HepG2 (cell line): ENCODE results near the gene DPP6. TPM values are rescaled to one million over a fixed set of nuclear protein-coding genes. Genes with fewer than 3 reads are reported as not detected.

Source experiments
- ATAC-seq: fragments of 200-7000 bp; cut with Tn5 transposase; 3 replicates; pipeline ENCODE4 v1.9.1; 2020; ENCODE audit warnings: mild to moderate bottlenecking, moderate library complexity
- BruUV-seq: library from RNA; stranded (reverse); fragments of 400-500 nt; replicated peaks from 2 replicates; lab custom pipeline; 2021; lab: Mats Ljungman, UMichigan
- CTCF ChIA-PET: fragments of 300-600 bp; formaldehyde crosslinking; extraction: SDS; loops from one replicate; lab custom pipeline; 2021; ENCODE audit warnings: low total read pairs, inconsistent platforms, low intra/inter-chr PET ratio; lab: Yijun Ruan, JAX
- POLR2A ChIA-PET: fragments of 350-600 bp; sonication (Branson Sonifier 250); formaldehyde crosslinking; loops from one replicate; lab custom pipeline; 2020; ENCODE audit warnings: antibody characterized with exemption, inconsistent platforms; lab: Yijun Ruan, JAX
- DNase-seq: peaks from one replicate; pipeline ENCODE4 v3.0.0-alpha.2; 2015; ENCODE audit warnings: low spot score
- FAIRE-seq: peaks from 3 replicates; lab custom pipeline; 2011; peaks lifted over from hg19 to GRCh38; lab: Jason Lieb, UNC
- H2AFZ ChIP-seq: one replicate; pipeline ENCODE4 v1.6.1; 2011; ENCODE audit warnings: low read length, inconsistent platforms
- H3K27ac ChIP-seq: fragments of 300-600 bp; 3 replicates; pipeline ENCODE4 v1.8.0; 2011; ENCODE audit warnings: mixed run types, mild to moderate bottlenecking, mixed read lengths, low read length, inconsistent platforms; ENCODE audit not compliant: insufficient read depth; ENCODE audit errors: extremely low read length
- H3K27me3 ChIP-seq, 2 experiments: fragments of 200-600 bp in 1 of 2; 2 replicates in 1 of 2; 3 replicates in 1 of 2; pipeline versions ENCODE4 v1.6.0 to v1.8.0; 2011; ENCODE audit warnings: low read length in 2 of 2, mild to moderate bottlenecking in 2 of 2, moderate library complexity in 2 of 2, inconsistent platforms in 1 of 2; ENCODE audit not compliant: insufficient read depth in 2 of 2, control insufficient read depth in 1 of 2
- H3K36me3 ChIP-seq, 2 experiments: fragments of 200-600 bp in 1 of 2; replicated peaks in 1 of 2; 2 replicates in 1 of 2; 3 replicates in 1 of 2; pipeline versions ENCODE4 v1.5.1 to v1.8.0; 2011; ENCODE audit warnings: low read length in 2 of 2, inconsistent platforms in 1 of 2; ENCODE audit not compliant: insufficient read depth in 2 of 2, control insufficient read depth in 1 of 2
- H3K4me1 ChIP-seq: 2 replicates; pipeline ENCODE4 v1.5.1; 2012; ENCODE audit warnings: low read length, inconsistent platforms; ENCODE audit not compliant: insufficient read depth
- H3K4me2 ChIP-seq: 2 replicates; pipeline ENCODE4 v1.6.0; 2011; ENCODE audit warnings: low read depth, low read length, inconsistent platforms
- H3K4me3 ChIP-seq, 3 experiments: fragments of 200-600 bp in 1 of 3; sonication (generic), shearing (Covaris generic) in 1 of 3; replicated peaks in 1 of 3; 2 replicates each; pipeline ENCODE4 v1.5.1; 2011 to 2016; ENCODE audit warnings: low read length in 3 of 3, inconsistent platforms in 2 of 3, low read depth in 2 of 3, mild to moderate bottlenecking in 2 of 3, control low read depth in 1 of 3, mixed read lengths in 1 of 3; ENCODE audit not compliant: insufficient read depth in 1 of 3
- H3K79me2 ChIP-seq: one replicate; pipeline ENCODE4 v1.6.1; 2011; ENCODE audit warnings: low read length, inconsistent platforms; ENCODE audit not compliant: insufficient read depth
- H3K9ac ChIP-seq: 2 replicates; pipeline ENCODE4 v1.6.0; 2011; ENCODE audit warnings: mild to moderate bottlenecking, low read depth, low read length, inconsistent platforms; ENCODE audit not compliant: insufficient read depth
- H3K9me3 ChIP-seq: 2 replicates; pipeline ENCODE4 v1.5.1; 2012; ENCODE audit warnings: mild to moderate bottlenecking, low read length
- H4K20me1 ChIP-seq: 2 replicates; pipeline ENCODE4 v1.6.0; 2011; ENCODE audit warnings: inconsistent platforms, mild to moderate bottlenecking, low read length, moderate library complexity; ENCODE audit not compliant: insufficient read depth
- ARNT ChIP-seq: fragments of 450-650 bp; IDR thresholded peaks from 2 replicates; pipeline ENCODE4 v1.6.1; 2017
- CC2D1A ChIP-seq: sonication (generic); formaldehyde crosslinking; IDR thresholded peaks from 2 replicates; pipeline ENCODE4 v1.8.1; 2023; ENCODE audit warnings: mild to moderate bottlenecking, missing genetic modification reagents
- HNRNPLL ChIP-seq: fragments of 200-400 bp; formaldehyde crosslinking; IDR thresholded peaks from 2 replicates; pipeline ENCODE4 v1.6.1; 2017; ENCODE audit warnings: mild to moderate bottlenecking, low read depth, low read length; ENCODE audit not compliant: poor library complexity, severe bottlenecking
- HOXA5 ChIP-seq: sonication (generic); formaldehyde crosslinking; IDR thresholded peaks from 2 replicates; pipeline ENCODE4 v1.4.0; 2020; ENCODE audit warnings: missing genetic modification reagents
- MED13 ChIP-seq: sonication (generic); formaldehyde crosslinking; IDR thresholded peaks from 2 replicates; pipeline ENCODE4 v1.5.0; 2020; ENCODE audit warnings: missing genetic modification reagents
- POLR2AphosphoS2 ChIP-seq: IDR thresholded peaks from 2 replicates; pipeline ENCODE4 v1.6.1; 2011; ENCODE audit warnings: low read depth, low read length, improper control_type of control experiment
- RARA ChIP-seq: IDR thresholded peaks from 2 replicates; pipeline ENCODE4 v1.6.1; 2016; ENCODE audit warnings: missing genetic modification reagents, missing compliant biosample characterization
- RBM39 ChIP-seq: fragments of 200-400 bp; formaldehyde crosslinking; IDR thresholded peaks from one replicate; pipeline ENCODE4 v1.6.1; 2018; ENCODE audit warnings: antibody characterized with exemption, mild to moderate bottlenecking, low read depth, low read length; ENCODE audit not compliant: poor library complexity, severe bottlenecking
- ZMYM4 ChIP-seq: sonication (generic); formaldehyde crosslinking; IDR thresholded peaks from 2 replicates; pipeline ENCODE4 v1.8.1; 2023; ENCODE audit warnings: mild to moderate bottlenecking, missing genetic modification reagents
- ZNF17 ChIP-seq: sonication (generic); formaldehyde crosslinking; IDR thresholded peaks from 2 replicates; pipeline ENCODE4 v1.5.0; 2020; ENCODE audit warnings: mild to moderate bottlenecking, missing genetic modification reagents
- ZNF256 ChIP-seq: sonication (generic); formaldehyde crosslinking; conservative IDR thresholded peaks from 2 replicates; pipeline ENCODE4 v1.4.0; 2020; ENCODE audit warnings: missing genetic modification reagents
- ZNF546 ChIP-seq: sonication (generic); formaldehyde crosslinking; conservative IDR thresholded peaks from 2 replicates; pipeline ENCODE4 v1.8.1; 2023; ENCODE audit warnings: mild to moderate bottlenecking, missing genetic modification reagents
- ZNF550 ChIP-seq: sonication (generic); formaldehyde crosslinking; IDR thresholded peaks from 2 replicates; pipeline ENCODE4 v1.4.0; 2020; ENCODE audit warnings: mild to moderate bottlenecking, missing genetic modification reagents, borderline replicate concordance
- ZNF564 ChIP-seq: sonication (generic); formaldehyde crosslinking; IDR thresholded peaks from 2 replicates; pipeline ENCODE4 v1.8.1; 2023; ENCODE audit warnings: mild to moderate bottlenecking, missing genetic modification reagents
- ZNF776 ChIP-seq: sonication (generic); formaldehyde crosslinking; IDR thresholded peaks from 2 replicates; pipeline ENCODE4 v1.4.0; 2020; ENCODE audit warnings: mild to moderate bottlenecking, missing genetic modification reagents
- ZNF816 ChIP-seq: sonication (generic); formaldehyde crosslinking; IDR thresholded peaks from 2 replicates; pipeline ENCODE4 v1.8.0; 2022; ENCODE audit warnings: missing genetic modification reagents, mild to moderate bottlenecking, borderline replicate concordance
- WGBS: methylation state at CpG from one replicate; pipeline ENCODE4 v1.1.6; 2017; ENCODE audit warnings: low lambda C conversion rate; 5-methylcytosine and 5-hydroxymethylcytosine counted together
- in situ Hi-C: cut with HindIII; loops from 2 replicates; pipeline ENCODE4 v1.10.0; 2017; ENCODE audit warnings: low pct_unique_long_range_greater_than_20kb; ENCODE audit not compliant: extremely low pct_ligation_motif_present
- intact Hi-C: fragments of 100-400 bp; cut with micrococcal nuclease; formaldehyde crosslinking; loops from one replicate; pipeline ENCODE4 v1.10.0; 2022; ENCODE audit not compliant: unreplicated experiment
- polyA plus RNA-seq, 8 experiments: library from polyadenylated mRNA; depleted of rRNA in 3 of 8; stranded (reverse) in 7 of 8; unstranded in 1 of 8; fragments of >200 nt; fragmentation: Illumina TruSeq in 4 of 8; extraction: Trizol in 4 of 8; gene quantifications; 2 replicates each; pipeline versions ENCODE4 v1.2.1 to v1.2.3, GENCODE V29; 2011 to 2016; ENCODE audit warnings: low read depth in 4 of 8, missing spikeins in 1 of 8, mixed read lengths in 1 of 8; ENCODE audit not compliant: insufficient read depth in 1 of 8
- total RNA-seq, 5 experiments: library from RNA; depleted of rRNA; stranded (reverse); fragments of >200 nt; fragmentation: Illumina TruSeq; extraction: Trizol; gene quantifications; 2 replicates each; pipeline ENCODE4 v1.2.3, GENCODE V29; 2016; ENCODE audit warnings: low read depth in 1 of 5
- TF ChIP-seq, protein P1 (sequence below): sonication (generic); formaldehyde crosslinking; IDR thresholded peaks from 2 replicates; pipeline ENCODE4 v1.8.1; 2023; ENCODE audit warnings: mild to moderate bottlenecking, moderate library complexity, missing genetic modification reagents
- TF ChIP-seq, protein P2 (sequence below): sonication (generic); formaldehyde crosslinking; IDR thresholded peaks from 2 replicates; pipeline ENCODE4 v1.4.0; 2020; ENCODE audit warnings: mild to moderate bottlenecking, missing genetic modification reagents, borderline replicate concordance
- TF ChIP-seq, protein P3 (sequence below): sonication (generic); formaldehyde crosslinking; IDR thresholded peaks from 2 replicates; pipeline ENCODE4 v1.8.1; 2023; ENCODE audit warnings: mild to moderate bottlenecking, inconsistent platforms, moderate library complexity, missing genetic modification reagents, borderline replicate concordance

Gene DPP6
- total and polyA plus RNA-seq, 2 of the 13 experiments (the other 11 are each of a cell fraction or from before 2014, with no cell fraction given), result not detected

DNA sequence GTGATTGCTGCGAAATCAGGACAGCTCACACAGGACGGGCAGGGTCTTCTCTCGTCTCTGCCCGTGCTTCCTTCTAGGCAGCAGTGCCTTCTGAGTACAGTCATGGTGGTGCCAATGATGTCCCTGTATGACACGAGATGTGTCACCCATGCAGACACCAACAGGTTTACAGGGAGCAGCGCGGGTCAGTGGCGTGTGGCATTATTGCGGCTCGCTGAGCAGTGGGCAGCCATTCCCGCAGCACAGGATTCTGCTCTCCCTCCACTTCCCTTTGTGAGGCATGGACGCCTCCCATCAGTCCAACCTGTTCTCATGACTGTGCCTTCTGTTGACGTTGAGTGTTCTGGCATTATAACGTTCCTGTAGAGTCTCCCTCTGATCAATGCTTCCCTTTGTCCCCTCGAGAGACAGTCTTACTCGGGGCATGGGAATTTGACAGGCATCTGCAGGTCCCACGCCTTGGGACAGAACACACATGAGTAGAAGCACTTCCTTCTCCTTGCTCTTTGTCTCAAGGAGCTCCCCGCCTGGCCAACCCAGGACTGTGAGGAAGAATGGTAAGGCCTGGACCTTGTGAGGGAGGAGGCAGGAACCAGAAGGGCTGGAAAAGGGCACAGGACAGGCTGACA is 731.2 kb downstream of the DPP6 start:
- 1% methylated on average over 8 of the region's 18 CpGs for WGBS
- ChIA-PET CTCF (no interaction called here), POLR2A (no interaction called here)
- H3K9ac ChIP-seq, result no peak overlapping the region
- no peaks in the 10 kb centered on the region for H3K36me3 ChIP-seq
- H3K79me2 ChIP-seq, result no peaks in the 10 kb centered on the region
- no peaks in the 10 kb centered on the region for H3K4me1 ChIP-seq
- no peak for ATAC-seq
- H2AFZ ChIP-seq, result no peak overlapping the region
- no peak for DNase-seq
- peaks cover 1 to 13% of the 10 kb centered on the region in 2 experiments; a peak in 3 of 5 replicates for H3K27me3 ChIP-seq
- BruUV-seq, result no TSS peak
- H4K20me1 ChIP-seq, result no peaks in the 10 kb centered on the region
- no peak for FAIRE-seq
- no peaks in the 10 kb centered on the region for H3K9me3 ChIP-seq
- no peak overlapping the region for H3K27ac ChIP-seq
- intact Hi-C loops (no loop called here), in situ Hi-C loops (no loop called here)
- TF ChIP-seq POLR2AphosphoS2 (no peak), ZNF564 (CRISPR knock-in tag) (no peak), ZNF256 (CRISPR knock-in tag) (no peak), ZNF816 (CRISPR knock-in tag) (no peak), ZNF550 (no peak), RBM39 (no peak), HOXA5 (CRISPR knock-in tag) (no peak), CC2D1A (CRISPR knock-in tag) (no peak), ZNF17 (no peak), ARNT (no peak), HNRNPLL (no peak), ZNF776 (no peak), ZMYM4 (CRISPR knock-in tag) (no peak), ZNF546 (no peak), RARA (CRISPR knock-in tag) (no peak), MED13 (CRISPR knock-in tag) (no peak)
- TF ChIP-seq, protein P1, sequence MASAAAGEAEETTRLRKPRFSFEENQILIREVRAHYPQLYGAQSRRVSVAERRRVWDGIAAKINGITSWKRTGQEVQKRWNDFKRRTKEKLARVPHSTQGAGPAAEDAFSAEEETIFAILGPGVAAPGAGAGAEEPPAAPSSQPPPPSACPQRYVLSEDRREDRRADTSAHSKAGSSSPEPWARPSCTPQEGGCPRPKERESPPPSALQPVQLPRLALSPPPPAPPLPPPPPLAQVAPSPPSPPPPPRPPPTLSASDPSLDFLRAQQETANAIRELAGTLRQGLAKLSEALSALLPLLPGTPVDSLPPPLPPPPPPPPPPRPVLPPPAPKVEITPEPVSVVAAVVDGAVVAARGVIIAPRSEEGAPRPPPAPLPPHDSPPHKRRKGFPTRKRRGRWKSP (CRISPR knock-in tag), result no peak
- TF ChIP-seq, protein P2, sequence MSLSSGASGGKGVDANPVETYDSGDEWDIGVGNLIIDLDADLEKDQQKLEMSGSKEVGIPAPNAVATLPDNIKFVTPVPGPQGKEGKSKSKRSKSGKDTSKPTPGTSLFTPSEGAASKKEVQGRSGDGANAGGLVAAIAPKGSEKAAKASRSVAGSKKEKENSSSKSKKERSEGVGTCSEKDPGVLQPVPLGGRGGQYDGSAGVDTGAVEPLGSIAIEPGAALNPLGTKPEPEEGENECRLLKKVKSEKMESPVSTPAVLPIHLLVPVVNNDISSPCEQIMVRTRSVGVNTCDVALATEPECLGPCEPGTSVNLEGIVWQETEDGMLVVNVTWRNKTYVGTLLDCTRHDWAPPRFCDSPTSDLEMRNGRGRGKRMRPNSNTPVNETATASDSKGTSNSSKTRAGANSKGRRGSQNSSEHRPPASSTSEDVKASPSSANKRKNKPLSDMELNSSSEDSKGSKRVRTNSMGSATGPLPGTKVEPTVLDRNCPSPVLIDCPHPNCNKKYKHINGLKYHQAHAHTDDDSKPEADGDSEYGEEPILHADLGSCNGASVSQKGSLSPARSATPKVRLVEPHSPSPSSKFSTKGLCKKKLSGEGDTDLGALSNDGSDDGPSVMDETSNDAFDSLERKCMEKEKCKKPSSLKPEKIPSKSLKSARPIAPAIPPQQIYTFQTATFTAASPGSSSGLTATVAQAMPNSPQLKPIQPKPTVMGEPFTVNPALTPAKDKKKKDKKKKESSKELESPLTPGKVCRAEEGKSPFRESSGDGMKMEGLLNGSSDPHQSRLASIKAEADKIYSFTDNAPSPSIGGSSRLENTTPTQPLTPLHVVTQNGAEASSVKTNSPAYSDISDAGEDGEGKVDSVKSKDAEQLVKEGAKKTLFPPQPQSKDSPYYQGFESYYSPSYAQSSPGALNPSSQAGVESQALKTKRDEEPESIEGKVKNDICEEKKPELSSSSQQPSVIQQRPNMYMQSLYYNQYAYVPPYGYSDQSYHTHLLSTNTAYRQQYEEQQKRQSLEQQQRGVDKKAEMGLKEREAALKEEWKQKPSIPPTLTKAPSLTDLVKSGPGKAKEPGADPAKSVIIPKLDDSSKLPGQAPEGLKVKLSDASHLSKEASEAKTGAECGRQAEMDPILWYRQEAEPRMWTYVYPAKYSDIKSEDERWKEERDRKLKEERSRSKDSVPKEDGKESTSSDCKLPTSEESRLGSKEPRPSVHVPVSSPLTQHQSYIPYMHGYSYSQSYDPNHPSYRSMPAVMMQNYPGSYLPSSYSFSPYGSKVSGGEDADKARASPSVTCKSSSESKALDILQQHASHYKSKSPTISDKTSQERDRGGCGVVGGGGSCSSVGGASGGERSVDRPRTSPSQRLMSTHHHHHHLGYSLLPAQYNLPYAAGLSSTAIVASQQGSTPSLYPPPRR, result no peak
- TF ChIP-seq, protein P3, sequence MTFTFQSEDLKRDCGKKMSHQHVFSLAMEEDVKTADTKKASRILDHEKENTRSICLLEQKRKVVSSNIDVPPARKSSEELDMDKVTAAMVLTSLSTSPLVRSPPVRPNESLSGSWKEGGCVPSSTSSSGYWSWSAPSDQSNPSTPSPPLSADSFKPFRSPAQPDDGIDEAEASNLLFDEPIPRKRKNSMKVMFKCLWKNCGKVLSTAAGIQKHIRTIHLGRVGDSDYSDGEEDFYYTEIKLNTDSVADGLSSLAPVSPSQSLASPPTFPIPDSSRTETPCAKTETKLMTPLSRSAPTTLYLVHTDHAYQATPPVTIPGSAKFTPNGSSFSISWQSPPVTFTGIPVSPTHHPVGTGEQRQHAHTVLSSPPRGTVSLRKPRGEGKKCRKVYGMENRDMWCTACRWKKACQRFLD, result no peak
- no peak overlapping the region for H3K4me3 ChIP-seq
- H3K4me2 ChIP-seq, result no peak overlapping the region
